NCI-H2081 treated with DMSO at 0.1 percent for 48 hours (cell line): Measurements from ENCODE around the gene LRRTM4.
"Not testable (repeated sequence)": the region's sequence is repeated elsewhere in the genome, so short reads cannot be mapped to it uniquely, and the experiment has no call there.

ENCODE experiments used
- DNase-seq: peaks from one replicate; lab custom pipeline; 2025; lab: John Stamatoyannopoulos, UW

The LRRTM4 gene

DNA sequence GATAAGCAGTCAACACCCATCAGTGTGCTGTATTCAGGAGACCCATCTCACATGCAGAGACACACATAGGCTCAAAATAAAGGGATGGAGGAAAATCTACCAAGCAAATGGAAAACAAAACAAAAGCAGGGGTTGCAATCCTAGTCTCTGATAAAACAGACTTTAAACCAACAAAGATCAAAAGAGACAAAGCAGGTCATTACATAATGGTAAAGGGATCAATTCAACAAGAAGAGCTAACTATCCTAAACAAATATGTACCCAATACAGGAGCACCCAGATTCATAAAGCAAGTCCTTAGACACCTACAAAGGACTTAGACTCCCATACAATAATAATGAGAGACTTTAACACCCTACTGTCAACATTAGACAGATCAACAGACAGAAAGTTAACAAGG is 358.2 kb downstream of the LRRTM4 start:
- DNase-seq = not testable (repeated sequence)

DNA sequence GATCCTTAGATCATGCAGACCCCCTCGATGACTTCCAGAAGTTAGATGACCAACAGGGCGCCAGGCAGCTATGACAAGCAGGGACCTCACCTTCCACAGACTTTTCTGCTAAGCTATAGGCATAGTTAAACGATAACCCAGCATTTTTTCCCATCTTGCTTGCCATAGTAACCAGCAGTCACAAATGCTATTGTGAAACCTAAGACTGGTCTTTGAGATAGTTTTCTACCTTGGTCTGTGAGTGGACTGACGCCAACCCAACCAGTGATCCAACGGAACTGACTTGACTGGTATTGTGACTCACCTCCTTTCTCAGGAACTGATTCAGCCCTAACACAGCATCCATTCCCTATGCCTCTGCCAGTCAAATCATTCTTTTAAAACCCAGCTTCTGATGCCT is 361.2 kb downstream of the LRRTM4 start:
- DNase-seq = no peak

DNA sequence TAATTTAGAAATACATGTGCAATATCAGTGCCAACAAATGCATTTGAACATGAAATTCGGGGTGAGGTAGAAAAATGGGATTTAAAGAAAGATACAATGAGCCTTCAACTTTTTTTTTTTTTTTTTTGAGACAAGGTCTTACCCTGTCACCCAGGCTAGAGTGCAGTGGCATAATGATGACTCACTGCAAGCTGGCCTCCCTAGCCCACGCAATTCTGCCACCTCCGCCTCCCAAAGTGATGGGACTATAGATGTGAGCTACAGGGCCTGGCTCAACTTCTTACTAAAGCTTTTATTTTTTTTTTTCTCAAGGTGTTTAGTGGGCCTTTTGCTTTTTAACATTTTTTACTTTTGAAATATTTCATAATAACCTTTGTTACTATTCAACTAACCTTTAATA is 365.6 kb downstream of the LRRTM4 start:
- no peak for DNase-seq

DNA sequence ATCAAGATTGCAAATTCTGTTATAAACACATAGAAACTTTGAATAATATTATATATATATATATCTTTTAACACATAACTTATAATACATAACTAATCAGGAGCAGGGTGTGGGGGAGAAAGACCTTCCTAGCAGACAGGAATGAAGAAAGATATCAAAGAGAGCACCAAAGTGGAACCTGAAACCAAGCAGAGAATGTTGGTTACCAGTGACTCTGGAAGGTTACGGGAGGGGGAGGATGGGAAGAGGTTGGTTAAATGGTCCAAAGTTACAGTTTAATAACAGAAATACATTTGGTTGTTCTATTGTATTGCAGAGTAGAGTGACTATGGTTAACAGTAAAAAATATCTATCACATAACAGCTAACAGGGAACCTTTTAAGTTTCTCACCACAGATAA is 366.7 kb downstream of the LRRTM4 start:
- DNase-seq = no peak

DNA sequence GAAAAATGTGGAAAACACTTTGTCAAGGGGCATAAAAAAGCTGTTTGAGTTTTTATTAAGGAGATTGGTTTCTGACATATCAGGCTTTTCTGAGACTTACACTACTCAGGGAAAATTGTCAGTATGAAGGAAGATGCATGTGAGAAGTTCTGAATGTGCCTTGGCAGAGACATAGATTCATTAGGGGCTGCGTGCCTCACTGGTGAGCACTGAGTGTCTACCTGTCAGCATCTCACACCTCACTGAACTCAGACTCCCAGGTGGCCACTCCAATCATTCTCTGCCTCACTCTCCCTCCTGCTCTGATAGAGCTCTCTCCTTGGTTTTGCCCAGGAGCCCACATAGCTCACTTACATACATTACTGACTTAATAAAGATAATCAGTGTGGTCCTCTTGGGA is 372.6 kb downstream of the LRRTM4 start:
- DNase-seq = no peak

DNA sequence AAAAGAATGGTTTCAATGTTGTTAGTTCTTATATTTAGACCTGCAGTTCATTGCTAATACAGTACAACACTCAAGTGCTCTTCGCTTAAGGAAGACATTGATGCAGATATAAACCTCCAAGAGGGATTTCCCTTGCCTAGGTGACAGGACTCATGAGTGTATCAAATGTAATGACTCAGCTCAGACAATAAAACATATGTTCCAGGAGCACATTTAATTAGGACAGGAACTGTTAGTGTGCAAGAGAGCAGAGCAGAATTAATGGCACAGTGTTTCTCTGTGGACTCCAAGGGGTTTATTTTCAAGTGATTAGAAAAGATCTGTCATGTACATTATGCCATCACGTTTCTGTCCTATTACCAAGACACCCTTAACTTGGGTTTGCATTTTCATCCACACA is 375.0 kb downstream of the LRRTM4 start:
- no peak for DNase-seq

DNA sequence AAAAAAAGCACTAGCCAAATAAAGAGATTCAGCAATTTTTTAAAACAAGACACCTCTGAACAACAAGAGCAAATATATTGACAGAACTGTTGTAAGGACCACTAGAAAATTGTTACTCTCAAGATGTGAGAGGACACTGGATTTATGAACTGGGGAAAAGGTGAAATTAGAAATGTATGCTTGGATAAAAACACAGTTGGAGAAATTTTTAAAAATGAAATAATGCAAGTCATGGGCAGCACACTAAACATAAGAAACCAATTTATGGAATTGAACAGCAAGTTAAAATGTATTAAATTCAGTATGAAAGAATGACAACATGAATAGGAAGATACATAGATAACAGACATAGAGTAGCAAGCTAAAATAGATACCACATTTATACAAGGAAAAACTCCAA is 377.4 kb downstream of the LRRTM4 start:
- DNase-seq = no peak

DNA sequence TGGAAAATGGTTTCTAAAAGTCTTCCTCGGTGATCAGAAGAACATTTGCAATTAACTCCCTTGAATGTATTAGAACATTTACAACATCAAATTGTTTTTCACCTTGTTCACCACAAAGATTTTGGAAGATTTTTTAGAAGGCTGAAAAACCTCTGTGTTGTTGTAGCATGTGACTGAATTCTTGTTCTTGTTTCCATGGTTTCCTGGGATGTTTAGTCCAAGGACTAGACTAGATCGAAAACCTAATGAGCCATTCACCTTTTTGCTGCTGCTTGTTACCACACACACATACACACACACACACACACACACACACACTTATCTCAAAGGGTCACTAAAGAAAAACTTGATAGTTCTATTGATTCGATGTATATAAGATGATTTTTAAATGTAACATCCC is 380.0 kb downstream of the LRRTM4 start:
- DNase-seq = no peak

DNA sequence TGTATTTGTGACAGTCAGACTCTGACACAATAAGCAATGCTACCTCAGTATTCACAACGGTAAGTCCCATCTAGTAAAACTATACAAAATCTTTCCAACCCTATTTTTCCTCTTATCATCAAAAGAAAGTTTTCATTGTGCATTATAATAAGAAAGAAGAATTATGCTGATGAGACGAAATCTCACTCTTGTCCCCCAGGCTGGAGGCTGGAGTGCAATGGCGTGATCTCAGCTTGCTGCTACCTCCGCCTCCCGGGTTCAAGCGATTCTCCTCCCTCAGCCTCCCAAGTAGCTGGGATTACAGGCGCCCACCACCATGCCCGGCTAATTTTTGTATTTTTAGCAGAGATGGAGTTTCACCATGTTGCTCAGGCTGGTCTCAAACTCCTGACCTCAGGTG is 393.7 kb downstream of the LRRTM4 start:
- DNase-seq = not testable (repeated sequence)

DNA sequence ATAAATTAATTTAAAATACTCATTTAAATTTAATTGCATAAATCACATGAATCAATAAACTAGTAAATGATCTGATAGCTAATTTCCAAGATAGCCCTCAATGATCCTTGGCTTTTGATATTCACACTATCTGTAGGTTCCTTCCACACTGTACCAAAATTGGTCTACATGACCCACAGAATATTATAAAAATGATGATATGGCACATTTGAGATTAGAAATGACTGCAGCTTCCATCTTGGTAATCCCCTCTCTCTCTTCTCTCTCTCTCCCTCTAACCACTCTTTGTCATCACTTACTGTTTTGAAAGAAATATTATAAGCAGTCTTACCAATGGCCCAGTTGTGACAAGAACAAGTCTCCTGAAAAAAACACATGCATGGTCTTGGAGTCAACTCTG is 394.8 kb downstream of the LRRTM4 start:
- no peak for DNase-seq

DNA sequence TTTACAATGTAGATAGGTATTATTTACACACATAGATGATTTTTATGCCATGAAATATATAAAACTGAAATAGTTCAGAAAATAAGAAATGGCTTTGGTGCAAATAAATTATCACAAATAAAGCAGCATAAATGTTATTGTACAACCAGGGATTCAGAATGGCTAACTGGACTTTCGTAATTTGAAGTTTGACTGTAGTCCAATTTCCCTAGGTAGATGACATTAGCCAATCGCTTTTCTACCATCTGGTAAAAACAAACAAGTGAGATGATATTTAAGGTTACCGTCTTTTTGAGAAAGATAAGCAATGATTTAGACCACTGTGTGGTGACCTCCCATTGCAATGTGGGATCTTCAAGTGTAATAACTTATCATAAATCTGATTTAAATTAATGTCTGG is 400.7 kb downstream of the LRRTM4 start:
- DNase-seq = no peak

DNA sequence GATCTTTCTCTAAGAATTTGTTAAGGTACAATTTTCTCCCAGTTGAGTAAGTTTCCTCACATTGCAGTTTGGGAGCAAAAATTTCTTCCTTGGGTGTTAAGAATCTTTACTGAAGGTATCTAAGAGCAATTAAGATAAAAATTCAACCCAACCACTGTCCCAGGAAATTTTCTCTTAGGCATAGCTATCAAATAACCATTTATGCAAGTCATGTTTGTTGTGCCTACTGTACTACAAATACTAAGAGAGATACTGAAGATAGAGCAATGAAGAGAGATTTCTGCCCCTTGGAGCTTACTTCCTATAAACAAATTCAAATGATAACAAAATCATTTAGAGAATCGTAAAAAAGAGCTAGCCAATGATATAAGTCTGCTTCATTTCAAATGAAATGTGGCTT is 402.8 kb downstream of the LRRTM4 start:
- no peak for DNase-seq

DNA sequence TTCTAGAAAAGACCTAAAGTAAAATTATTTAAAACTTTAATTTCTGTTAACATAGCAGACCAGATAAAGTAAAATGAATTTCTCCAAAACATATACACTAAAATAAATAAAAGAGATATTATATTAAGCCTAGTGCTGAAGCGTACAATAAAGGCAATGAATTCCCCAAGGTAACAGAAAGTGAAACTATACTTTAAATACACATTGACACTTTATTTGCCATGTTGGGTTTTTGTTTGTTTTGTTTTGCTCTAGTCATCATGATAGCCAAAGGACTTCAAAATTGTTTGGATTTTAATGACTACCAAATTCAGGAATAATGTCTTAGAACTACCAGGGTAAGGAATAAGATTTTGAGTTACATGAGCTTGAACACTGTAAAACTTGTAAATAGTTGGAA is 413.3 kb downstream of the LRRTM4 start:
- no peak for DNase-seq

DNA sequence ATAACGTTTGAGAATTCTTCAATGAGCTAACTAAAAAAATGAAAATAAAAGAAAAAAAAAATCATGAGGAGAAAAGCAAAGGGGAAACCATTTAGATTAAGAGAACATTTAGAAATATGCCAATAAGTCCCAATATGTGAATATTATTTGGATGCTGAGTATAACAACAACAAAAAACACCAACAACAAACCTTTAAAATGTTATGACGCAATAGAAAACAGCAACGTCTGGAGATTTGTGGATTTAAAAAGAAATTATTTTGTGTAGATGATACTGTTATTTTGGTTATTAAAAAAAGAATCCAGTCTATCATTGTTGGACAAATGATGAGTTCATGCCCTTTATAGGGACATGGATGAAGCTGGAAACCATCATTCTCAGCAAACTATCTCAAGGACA is 417.2 kb downstream of the LRRTM4 start:
- DNase-seq = no peak

DNA sequence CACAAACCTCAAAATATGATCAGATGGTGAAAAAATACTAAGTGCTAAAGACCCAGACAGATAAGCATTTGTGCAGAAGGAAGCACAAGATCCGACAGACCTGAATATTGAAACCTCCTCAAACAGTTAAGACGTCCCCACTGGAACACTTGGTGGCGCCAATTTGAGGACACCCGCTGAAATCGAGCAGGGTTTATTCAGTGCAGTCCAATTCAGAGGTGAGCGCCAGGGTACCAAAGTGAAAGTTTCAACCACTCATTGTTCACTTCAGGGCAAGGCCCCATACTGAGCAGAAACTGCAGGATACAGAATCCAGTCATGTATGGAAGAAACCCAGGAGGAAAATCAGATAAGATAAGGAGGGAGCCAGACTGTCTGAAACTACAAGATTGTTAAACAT is 417.6 kb downstream of the LRRTM4 start:
- DNase-seq = no peak

DNA sequence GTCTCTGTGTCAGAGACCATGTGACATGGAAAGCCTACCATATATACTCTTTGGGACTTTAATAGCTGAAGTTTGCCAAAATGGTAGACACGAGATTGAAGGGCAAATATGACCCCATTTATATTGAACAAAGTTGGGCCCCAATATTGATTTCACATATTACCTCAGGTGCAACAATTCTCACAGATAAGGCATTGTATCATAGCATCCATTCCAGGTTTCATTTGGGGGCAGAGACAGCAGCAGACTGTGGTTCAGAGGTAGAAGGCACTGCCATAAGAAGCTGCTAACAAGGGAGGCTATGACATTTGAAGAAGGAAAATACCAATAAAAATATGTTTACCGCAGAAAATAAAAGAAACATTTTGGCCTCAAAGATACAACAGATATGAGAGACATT is 419.2 kb downstream of the LRRTM4 start:
- DNase-seq = no peak

DNA sequence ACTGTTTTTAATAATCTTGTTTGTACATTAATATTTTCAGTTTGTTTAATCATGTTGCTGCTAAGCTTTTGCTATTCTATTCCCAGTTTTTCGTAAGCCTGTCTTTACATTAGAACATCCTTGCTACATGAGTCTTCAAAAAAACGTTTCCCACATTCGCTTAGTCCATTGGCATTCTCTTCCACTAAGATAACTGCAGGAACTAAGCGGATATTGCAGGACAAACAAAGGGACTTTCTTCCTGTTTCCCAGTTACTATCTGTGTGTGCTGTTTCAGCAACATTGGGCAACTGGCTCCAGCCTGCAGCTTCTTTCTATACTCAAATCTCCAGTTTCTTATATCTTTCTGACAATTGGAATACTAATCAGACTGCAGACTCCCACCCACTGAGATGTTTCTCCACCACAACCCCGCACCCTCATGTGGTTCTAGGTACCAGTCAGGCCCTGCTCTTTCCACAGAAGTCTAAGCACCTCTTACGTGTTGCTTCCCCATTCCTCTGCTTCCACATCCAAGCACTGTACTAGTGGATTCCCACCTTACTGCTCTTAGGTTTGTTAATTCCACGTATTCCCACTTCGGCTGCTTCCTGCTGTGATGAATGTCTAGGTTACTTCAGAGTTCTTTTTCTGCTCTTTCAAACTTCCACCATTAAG is 420.3 kb downstream of the LRRTM4 start:
- DNase-seq = no peak

DNA sequence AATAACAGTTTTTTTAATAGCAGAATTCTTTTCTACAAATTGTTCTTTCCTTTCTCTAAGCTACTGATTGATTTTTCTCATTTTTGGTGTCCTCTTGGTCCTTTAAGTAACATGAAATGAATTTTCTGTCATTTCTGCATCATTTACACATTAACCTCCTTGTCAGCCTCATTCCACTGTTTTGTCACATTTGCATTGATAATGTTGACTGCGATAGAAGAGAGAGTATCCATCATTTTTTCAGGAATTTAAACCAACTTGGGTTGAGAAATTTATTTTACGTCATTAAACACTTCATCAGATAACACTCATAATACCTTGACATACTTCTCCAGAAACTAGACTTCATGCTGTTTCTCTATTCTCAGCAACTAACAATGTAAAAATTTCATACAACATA is 422.2 kb downstream of the LRRTM4 start:
- no peak for DNase-seq

DNA sequence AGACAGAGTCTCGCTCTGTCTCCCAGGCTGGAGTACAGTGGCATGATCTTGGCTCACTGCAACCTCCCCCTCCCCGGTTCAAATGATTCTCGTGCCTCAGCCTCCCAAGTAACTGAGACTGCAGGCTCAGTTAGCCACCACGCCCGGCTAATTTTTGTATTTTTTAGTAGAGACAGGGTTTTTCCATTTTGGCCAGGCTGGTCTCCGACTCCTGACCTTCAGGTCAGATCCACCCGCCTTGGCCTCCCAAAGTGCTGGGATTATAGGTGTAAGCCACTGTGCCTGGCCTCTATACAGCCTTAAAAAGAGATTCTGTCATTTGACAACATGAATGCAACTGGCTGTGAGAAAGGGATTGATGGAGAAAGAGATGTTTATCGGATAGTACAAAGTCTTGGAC is 426.7 kb downstream of the LRRTM4 start:
- DNase-seq = not testable (repeated sequence)

DNA sequence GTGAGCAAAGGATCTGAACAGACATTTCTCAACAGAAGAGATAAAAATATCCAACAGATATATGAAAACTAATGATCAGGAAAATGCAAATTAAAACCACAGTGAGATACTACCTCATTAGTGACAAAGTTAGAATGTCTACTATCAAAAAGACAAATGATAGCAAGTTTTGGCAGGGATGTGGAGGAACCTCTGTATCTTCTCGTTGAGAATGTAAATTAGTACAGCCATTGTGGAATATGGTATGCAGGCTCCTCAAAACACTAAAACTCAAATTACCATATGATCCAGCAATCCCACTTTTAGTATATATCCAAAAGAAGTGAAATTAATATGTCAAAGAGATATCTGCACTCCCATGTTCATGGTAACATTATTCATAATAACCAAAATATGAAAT is 427.1 kb downstream of the LRRTM4 start:
- no peak for DNase-seq

DNA sequence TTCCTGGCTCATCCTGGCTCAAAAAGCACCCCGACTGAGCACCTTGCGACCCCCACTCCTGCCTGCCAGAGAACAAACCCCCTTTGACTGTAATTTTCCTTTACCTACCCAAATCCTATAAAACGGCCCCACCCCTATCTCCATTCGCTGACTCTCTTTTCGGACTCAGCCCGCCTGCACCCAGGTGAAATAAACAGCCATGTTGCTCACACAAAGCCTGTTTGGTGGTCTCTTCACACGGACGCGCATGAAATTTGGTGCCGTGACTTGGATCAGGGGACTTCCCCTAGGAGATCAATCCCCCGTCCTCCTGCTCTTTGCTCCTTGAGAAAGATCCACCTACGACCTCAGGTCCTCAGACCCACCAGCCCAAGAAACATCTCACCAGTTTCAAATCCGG is 433.8 kb downstream of the LRRTM4 start:
- DNase-seq = not testable (repeated sequence)

DNA sequence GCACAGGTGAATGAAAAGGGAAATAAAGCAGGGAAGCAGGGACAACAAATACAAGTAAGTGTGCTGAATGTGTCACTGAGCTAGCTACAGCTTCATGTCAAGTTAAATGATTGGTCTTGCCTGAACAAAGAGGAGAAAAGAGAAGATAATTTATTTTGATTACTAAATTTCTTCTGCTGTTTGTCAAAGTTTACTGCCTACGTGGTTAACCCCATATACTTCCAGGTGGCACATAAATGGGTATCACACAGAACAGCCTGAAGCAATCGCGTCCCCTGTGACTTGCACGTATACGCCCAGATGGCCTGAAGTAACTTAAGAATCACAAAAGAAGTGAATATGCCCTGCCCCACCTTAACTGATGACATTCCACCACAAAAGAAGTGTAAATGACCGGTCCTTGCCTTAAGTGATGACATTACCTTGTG is 434.2 kb downstream of the LRRTM4 start:
- no peak for DNase-seq

DNA sequence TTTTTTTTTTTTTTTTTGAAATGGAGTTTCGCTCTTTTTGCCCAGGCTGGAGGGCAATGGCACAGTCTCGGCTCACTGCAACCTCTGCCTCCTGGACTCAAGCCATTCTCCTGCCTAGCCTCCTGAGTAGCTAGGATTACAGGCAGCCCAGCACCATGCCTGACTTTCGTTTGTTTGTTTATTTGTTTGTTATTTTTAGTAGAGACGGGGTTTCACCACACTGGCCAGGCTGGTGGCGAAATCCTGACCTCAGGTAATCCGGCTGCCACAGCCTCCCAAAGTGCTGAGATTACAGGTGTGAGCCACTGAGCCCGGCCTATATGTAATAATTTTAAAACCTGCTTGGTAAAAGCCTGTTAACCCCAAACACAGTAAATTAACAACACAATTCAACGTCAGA is 435.7 kb downstream of the LRRTM4 start:
- DNase-seq = no peak

DNA sequence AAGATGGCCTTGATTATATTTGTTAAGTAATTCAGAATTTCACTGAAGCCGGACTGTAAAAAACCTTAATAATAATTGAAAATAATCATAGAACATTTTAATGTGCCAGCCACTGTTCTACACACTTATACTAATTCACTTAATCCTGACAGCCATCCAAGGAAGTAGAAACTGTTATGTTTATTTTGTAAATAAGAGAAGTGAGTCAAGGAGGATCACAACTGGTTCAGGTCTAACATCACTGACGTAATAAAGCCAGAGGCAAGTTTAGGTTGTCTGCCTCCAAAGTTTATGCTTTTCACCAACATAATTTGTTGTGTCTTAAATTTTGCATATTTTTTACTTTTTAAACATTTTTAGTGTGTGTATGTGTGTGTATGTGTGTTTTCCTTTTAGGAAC is 436.1 kb downstream of the LRRTM4 start:
- DNase-seq = no peak

DNA sequence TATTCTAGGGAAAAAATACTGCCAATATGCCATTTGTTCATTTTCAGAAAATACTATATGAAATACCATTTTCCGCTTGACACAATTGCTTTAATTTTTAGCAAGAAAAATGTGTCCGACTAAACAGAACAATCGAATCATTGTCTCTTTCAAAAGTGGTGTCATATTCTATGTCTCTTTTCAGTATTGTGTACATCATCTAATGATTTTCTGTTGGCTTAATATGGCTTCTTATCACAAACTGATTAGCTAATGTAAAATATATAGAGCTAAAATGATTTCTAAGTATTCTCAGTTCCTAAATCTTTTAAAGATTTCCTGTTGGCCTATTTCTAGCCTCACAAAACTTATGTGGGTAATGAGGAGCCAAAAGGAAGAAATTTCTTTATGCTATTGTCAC is 436.6 kb downstream of the LRRTM4 start:
- no peak for DNase-seq
